Left lobe of liver (tissue), 2 donors: Measurements from ENCODE around the gene CEP72. TPM values are rescaled to one million over a fixed set of nuclear protein-coding genes. Genes with fewer than 3 reads are reported as not detected.
"Not testable (repeated sequence)": the region's sequence is repeated elsewhere in the genome, so short reads cannot be mapped to it uniquely, and the experiment has no call there.

Source experiments
- ATAC-seq: fragments of 200-7000 bp; cut with Tn5 transposase; one replicate; pipeline ENCODE4 v1.9.1; 2020; ENCODE audit warnings: mild to moderate bottlenecking, moderate library complexity
- DNase-seq: peaks from one replicate; pipeline ENCODE4 v3.0.0-alpha.2; 2020; ENCODE audit warnings: low spot score
- total RNA-seq: library from RNA; stranded (reverse); gene quantifications from one replicate; pipeline ENCODE4 v1.2.1, GENCODE V29; 2021
- donor health status: DM: no; HTN: no; CAD: no; lungs with moderate emphysema.
- donor health status: DM: no; HTN: yes; CAD: no.

The CEP72 gene
- total RNA-seq, 1 donor from 2014 or later = 4.7 TPM

GRCh38 chr5:668283-668995 lies 56.3 kb downstream of the CEP72 start:
- no peak for ATAC-seq
- DNase-seq = no peak

- no peak for ATAC-seq
- no peak for DNase-seq
Measured at GRCh38 chr5:669111-669841, 57.1 kb downstream of the CEP72 start.

- ATAC-seq (no peak), DNase-seq (no peak)
Measured at GRCh38 chr5:669842-670395, 57.8 kb downstream of the CEP72 start.

GRCh38 chr5:670396-671270 lies 58.5 kb downstream of the CEP72 start:
- no peak for DNase-seq
- ATAC-seq = no peak

- peak; percentile 65 for ATAC-seq
- peak; percentile 88 for DNase-seq
Measured at GRCh38 chr5:671459-672328, 59.6 kb downstream of the CEP72 start.

GRCh38 chr5:672329-673160 lies 60.4 kb downstream of the CEP72 start:
- ATAC-seq = no peak
- peak; percentile 88 for DNase-seq

GRCh38 chr5:673161-673830 lies 61.2 kb downstream of the CEP72 start:
- DNase-seq = no peak
- no peak for ATAC-seq

DNA sequence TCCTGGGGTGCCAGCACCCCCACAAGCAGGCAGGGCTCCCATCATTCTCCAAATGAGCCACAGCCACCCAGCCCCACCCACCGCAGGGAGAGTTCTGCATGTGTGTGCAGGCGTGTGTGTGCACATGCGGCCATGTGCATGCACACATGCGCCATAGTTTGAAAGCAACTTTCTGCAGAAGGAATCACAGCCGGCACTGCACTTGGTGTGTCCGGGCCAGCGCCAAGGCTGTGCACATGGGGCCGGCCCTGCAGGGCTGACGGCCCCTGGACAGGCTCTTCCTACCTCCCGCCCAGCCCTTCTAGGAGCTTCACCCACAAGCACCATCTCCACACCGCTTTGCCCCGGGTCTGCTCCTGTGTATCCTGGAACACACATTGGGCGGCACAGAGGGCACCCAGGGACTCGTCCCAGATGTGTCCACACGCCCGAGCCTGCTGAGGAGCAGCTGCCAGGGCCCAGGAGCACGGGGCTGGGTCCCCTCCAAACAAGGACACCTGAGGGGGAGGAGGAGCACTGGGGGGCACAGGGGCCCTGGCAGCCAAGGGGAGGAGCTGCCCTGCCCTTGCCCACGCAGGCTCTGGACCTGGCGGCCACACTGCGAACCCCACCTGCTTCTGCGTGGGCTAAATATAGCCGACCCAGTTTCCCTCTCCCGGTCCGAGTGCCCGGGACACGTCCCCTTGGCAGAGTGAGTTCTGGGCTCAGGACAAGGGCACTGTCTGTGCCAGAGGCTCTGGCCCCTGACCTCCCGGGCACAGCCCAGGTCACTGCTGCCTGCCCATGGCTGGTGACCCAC lies 61.9 kb downstream of the CEP72 start:
- peak; percentile 74 for ATAC-seq
- peak; percentile 95 for DNase-seq

DNA sequence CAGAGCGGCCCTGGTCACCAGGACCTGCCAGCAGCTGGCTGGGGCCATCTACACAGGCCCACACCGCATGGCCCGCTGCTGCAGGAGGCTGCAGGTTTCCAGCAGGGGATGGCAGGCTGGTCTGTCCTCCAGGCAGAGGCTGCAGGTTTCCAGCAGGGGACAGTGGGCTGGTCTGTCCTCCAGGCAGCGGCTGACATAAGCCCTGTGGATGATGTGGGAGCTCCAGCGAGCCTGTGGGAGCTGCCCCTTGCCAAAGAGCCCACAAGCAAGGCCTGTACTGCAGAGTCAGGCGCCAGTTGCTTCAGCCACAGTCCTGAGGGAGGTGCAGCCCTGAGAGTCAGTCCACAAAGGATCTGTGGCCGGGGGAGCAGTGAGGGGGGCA lies 62.5 kb downstream of the CEP72 start:
- DNase-seq = no peak
- ATAC-seq = no peak

- no peak for ATAC-seq
- DNase-seq = no peak
Measured at GRCh38 chr5:675111-675870, 63.2 kb downstream of the CEP72 start.

GRCh38 chr5:675871-676698 lies 63.9 kb downstream of the CEP72 start:
- no peak for DNase-seq
- ATAC-seq = no peak

- ATAC-seq (no peak), DNase-seq (no peak)
Measured at GRCh38 chr5:676699-677076, 64.5 kb downstream of the CEP72 start.

GRCh38 chr5:677131-678101 lies 65.3 kb downstream of the CEP72 start:
- DNase-seq (no peak), ATAC-seq (no peak)

GRCh38 chr5:678521-678920 lies 66.4 kb downstream of the CEP72 start:
- not testable (repeated sequence) for ATAC-seq, DNase-seq
